DOHH2 (cell line): ENCODE results near the gene MAX.

ENCODE experiments used
- H3F3A ChIP-seq: fragments of 200-600 bp; sonication (generic), shearing (Covaris generic); 2 replicates; pipeline ENCODE4 v1.6.0; 2016; ENCODE audit warnings: antibody characterized with exemption, mild to moderate bottlenecking; ENCODE audit not compliant: control insufficient read depth, insufficient read depth
- H3K27ac ChIP-seq: fragments of 200-600 bp; sonication (generic); 2 replicates; pipeline ENCODE4 v1.5.1; 2014; ENCODE audit warnings: low read depth, mild to moderate bottlenecking, low read length, moderate library complexity
- H3K27me3 ChIP-seq: fragments of 200-600 bp; sonication (generic); 2 replicates; pipeline ENCODE4 v1.6.1; 2014; ENCODE audit warnings: mild to moderate bottlenecking, low read length, mixed read lengths; ENCODE audit not compliant: control insufficient read depth
- H3K36me3 ChIP-seq: fragments of 200-600 bp; sonication (generic); 2 replicates; pipeline ENCODE4 v1.6.1; 2014; ENCODE audit warnings: mild to moderate bottlenecking, low read length, moderate library complexity, mixed read lengths; ENCODE audit not compliant: control insufficient read depth
- H3K4me1 ChIP-seq: fragments of 200-600 bp; sonication (generic); 2 replicates; pipeline ENCODE4 v1.6.1; 2014; ENCODE audit warnings: mild to moderate bottlenecking, low read length, mixed read lengths; ENCODE audit not compliant: control insufficient read depth
- H3K4me2 ChIP-seq: fragments of 200-600 bp; sonication (generic); 2 replicates; pipeline ENCODE4 v1.6.0; 2014; ENCODE audit warnings: mild to moderate bottlenecking, low read length, moderate library complexity
- H3K4me3 ChIP-seq: fragments of 200-600 bp; sonication (generic); 2 replicates; pipeline ENCODE4 v1.5.1; 2014; ENCODE audit warnings: mild to moderate bottlenecking, low read length, mixed read lengths
- H3K79me2 ChIP-seq: fragments of 200-600 bp; sonication (generic); 2 replicates; pipeline ENCODE4 v1.6.1; 2014; ENCODE audit warnings: mild to moderate bottlenecking, low read length, mixed read lengths; ENCODE audit not compliant: control insufficient read depth
- H3K9me2 ChIP-seq: fragments of 200-600 bp; sonication (generic); replicated peaks from 2 replicates; pipeline ENCODE4 v1.6.1; 2014; ENCODE audit warnings: mild to moderate bottlenecking, low read length, mixed read lengths; ENCODE audit not compliant: control insufficient read depth
- H3K9me3 ChIP-seq: fragments of 200-600 bp; sonication (generic); 2 replicates; pipeline ENCODE4 v1.6.1; 2014; ENCODE audit warnings: antibody characterized with exemption, low read length, mixed read lengths; ENCODE audit not compliant: control insufficient read depth, insufficient read depth
- H4K20me1 ChIP-seq: fragments of 200-600 bp; sonication (generic); 2 replicates; pipeline ENCODE4 v1.6.0; 2014; ENCODE audit warnings: low read depth, mild to moderate bottlenecking, antibody characterized with exemption, low read length, moderate library complexity; ENCODE audit not compliant: control insufficient read depth, insufficient read depth
- CTCF ChIP-seq: fragments of 200-600 bp; sonication (generic); IDR thresholded peaks from one replicate; pipeline ENCODE4 v1.5.1; 2014; ENCODE audit warnings: antibody characterized with exemption, mild to moderate bottlenecking, low read depth, low read length; ENCODE audit not compliant: poor library complexity, severe bottlenecking
- EZH2phosphoT487 ChIP-seq: fragments of 200-600 bp; sonication (generic); IDR thresholded peaks from 2 replicates; pipeline ENCODE4 v1.6.1; 2017; ENCODE audit warnings: borderline replicate concordance, mild to moderate bottlenecking, antibody characterized with exemption, low read length, moderate library complexity, mixed read lengths

The MAX gene

DNA sequence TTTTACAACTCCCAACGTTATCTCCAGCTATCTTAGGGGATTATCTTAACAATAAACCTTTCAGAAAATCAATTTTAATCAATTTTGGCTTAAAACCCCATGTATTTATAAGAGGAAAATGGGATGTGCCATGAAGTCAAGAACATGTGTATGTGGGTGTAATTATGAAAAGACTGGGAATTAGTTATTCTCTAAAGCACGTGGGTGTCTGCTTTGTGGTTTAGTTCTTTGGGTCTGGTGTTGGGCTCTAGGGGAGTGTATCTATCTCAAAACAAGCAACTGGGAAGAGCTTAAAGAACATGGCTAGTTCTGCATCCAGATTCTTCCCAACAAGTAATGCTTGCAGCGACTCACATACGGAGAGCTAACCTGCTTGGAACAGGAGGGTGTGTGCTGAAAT, 40.1 kb upstream of the MAX start:
- H4K20me1 ChIP-seq, result no peaks in the 10 kb centered on the region
- H3K4me2 ChIP-seq, result no peak overlapping the region
- H3K9me3 ChIP-seq, result no peaks in the 10 kb centered on the region
- no peaks in the 10 kb centered on the region for H3K79me2 ChIP-seq
- TF ChIP-seq EZH2phosphoT487 (no peak), CTCF (no peak)
- no peaks in the 10 kb centered on the region for H3F3A ChIP-seq
- H3K4me3 ChIP-seq, result no peak overlapping the region
- H3K9me2 ChIP-seq, result no peaks in the 10 kb centered on the region
- H3K27ac ChIP-seq, result no peak overlapping the region
- H3K27me3 ChIP-seq, result no peaks in the 10 kb centered on the region; the same call in 1 of the 2 replicates
- no peaks in the 10 kb centered on the region for H3K4me1 ChIP-seq
- H3K36me3 ChIP-seq, result no peaks in the 10 kb centered on the region

GRCh38 chr14:65141523-65141922, 39.2 kb upstream of the MAX start:
- Histone ChIP-seq H3K79me2 (no peaks in the 10 kb centered on the region), H3K36me3 (no peaks in the 10 kb centered on the region), H3K27ac (no peak overlapping the region), H3K4me1 (no peaks in the 10 kb centered on the region), H3K4me3 (no peak overlapping the region), H3F3A (no peaks in the 10 kb centered on the region), H4K20me1 (no peaks in the 10 kb centered on the region), H3K9me2 (no peaks in the 10 kb centered on the region), H3K9me3 (no peaks in the 10 kb centered on the region), H3K4me2 (no peak overlapping the region), H3K27me3 (no peaks in the 10 kb centered on the region; the same call in 1 of the 2 replicates)
- no peak for TF ChIP-seq EZH2phosphoT487
- no peak for TF ChIP-seq CTCF

DNA sequence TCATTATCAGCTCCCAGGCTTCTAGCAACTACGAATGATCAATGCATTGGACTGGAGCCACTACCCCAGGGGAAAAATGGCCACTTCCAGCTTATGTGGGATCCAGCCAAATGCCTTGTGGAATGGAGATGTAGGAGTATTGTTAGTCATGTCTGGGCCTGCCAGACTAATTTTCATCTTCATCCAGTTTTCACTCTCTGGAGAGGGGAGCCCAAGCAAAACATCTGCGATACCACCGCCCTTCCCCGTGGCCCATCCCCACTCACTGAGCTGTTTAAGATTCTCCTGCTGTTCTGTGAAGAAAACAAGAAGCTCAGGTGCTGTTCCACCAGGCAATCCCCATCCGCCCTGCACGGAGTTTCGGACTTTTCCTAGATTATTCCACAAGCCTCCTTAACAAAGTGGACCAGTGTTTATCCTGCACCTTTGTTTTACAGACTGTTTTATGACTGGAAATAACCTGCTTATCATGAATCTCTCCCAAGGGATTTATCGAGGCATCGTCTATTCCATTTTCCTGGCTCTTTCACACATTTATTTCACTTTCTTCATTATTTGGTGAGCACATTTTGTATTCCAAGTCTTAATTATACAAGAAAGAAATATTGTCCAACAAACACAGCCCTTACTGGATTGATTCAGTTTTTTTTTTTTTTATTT, 35.5 kb upstream of the MAX start:
- no peaks in the 10 kb centered on the region for H3K27me3 ChIP-seq
- no peaks in the 10 kb centered on the region for H3K9me3 ChIP-seq
- no peak for TF ChIP-seq EZH2phosphoT487
- no peak for TF ChIP-seq CTCF
- no peak overlapping the region for H3K4me3 ChIP-seq
- no peak overlapping the region for H3K27ac ChIP-seq
- no peaks in the 10 kb centered on the region for H3K4me1 ChIP-seq
- no peaks in the 10 kb centered on the region for H3K36me3 ChIP-seq
- no peak overlapping the region for H3K4me2 ChIP-seq
- no peaks in the 10 kb centered on the region for H4K20me1 ChIP-seq
- H3K79me2 ChIP-seq, result no peaks in the 10 kb centered on the region
- H3F3A ChIP-seq, result no peaks in the 10 kb centered on the region
- no peaks in the 10 kb centered on the region for H3K9me2 ChIP-seq
